Fibroblast of lung (primary cell): ENCODE results near the gene CMSS1.

ENCODE experiments used
- EZH2 ChIP-seq: IDR thresholded peaks from 2 replicates; pipeline ENCODE4 v1.5.1; 2012; ENCODE audit warnings: low read length, control low read depth, mild to moderate bottlenecking; ENCODE audit errors: missing control alignments
- TF ChIP-seq, protein P1 (sequence below), 2 donors: IDR thresholded peaks in 1 of 2; conservative IDR thresholded peaks in 1 of 2; 1 replicate in 1 of 2; 2 replicates in 1 of 2; pipeline ENCODE4 v1.5.1; 2011 to 2012; ENCODE audit warnings: low read length in 2 of 2, control low read depth in 1 of 2, inconsistent platforms in 1 of 2, low read depth in 1 of 2, mild to moderate bottlenecking in 1 of 2

GRCh38 chr3:99966662-99967416 lies 149.2 kb downstream of the CMSS1 start:
- TF ChIP-seq EZH2: no peak
- TF ChIP-seq, protein P1, sequence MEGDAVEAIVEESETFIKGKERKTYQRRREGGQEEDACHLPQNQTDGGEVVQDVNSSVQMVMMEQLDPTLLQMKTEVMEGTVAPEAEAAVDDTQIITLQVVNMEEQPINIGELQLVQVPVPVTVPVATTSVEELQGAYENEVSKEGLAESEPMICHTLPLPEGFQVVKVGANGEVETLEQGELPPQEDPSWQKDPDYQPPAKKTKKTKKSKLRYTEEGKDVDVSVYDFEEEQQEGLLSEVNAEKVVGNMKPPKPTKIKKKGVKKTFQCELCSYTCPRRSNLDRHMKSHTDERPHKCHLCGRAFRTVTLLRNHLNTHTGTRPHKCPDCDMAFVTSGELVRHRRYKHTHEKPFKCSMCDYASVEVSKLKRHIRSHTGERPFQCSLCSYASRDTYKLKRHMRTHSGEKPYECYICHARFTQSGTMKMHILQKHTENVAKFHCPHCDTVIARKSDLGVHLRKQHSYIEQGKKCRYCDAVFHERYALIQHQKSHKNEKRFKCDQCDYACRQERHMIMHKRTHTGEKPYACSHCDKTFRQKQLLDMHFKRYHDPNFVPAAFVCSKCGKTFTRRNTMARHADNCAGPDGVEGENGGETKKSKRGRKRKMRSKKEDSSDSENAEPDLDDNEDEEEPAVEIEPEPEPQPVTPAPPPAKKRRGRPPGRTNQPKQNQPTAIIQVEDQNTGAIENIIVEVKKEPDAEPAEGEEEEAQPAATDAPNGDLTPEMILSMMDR (conservative IDR thresholded peaks at IDR 0.05 in 1 of 2, IDR thresholded peaks at IDR 0.05 in 1 of 2; ENCODE audit: low read depth in 1 of 2, low read length in 2 of 2): no peak
